Endometrium (tissue), 2 donors: ENCODE results near the gene IQGAP3.

ENCODE experiments used
- FAIRE-seq: peaks from 2 replicates; lab custom pipeline; 2012; peaks lifted over from hg19 to GRCh38; lab: Jason Lieb, UNC
- donor health status: control.
- donor health status: control.

IQGAP3 gene

DNA sequence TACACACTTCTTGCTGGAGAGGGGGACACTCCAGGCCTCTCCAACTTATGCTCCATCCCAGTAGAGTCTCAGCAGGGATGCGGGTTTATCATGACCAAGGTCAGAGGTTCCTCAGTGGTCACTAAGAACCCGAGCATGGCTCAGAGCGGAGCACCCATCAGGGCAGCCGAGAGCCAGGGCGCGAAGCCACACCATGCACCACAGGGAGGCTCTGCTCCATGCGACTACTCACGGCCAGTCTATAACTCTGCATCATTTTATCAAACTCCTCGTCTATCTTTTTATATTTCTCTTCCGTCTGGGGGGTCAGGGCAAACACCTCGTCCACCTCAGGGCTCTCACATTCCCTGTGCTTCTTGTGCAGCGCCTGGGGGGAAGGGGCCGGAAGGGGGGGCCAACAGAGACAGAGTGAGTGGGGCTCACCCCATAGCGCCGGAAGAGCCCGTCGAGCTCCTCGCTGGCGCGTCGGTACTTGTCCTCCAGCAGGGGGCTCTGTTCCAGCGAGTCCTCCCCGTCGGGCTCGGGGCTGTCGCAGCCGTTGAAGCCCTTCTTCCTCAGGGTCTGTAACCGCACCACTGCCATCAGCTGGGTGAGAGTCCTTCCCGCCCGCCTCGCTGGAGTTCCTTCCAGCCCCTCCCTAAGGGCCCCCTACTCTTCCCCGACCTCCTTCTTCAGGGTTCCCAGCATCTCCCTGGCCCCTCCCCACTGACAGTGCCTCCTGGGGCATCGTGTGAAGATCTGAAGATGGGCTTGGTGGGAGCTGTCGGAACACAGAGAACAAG lies 91.8 kb downstream of the IQGAP3 start:
- FAIRE-seq: no peak

DNA sequence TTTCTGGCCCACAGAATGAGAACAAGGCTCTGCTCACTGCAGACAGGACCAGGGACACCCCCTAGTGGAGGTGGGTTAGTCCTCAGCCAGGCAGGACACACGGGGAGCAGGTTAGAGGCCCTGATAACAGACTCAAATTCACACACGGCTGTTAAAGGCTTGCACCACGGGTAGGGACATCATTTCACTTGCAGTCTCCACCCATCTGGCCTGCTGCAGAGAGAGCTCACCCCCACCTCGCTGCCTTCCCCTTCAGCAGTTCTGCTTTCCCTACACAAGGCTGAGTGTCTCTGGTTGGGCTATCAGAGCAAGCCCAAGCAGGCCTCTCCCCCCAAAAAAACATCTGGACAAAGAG lies 92.4 kb downstream of the IQGAP3 start:
- no peak for FAIRE-seq

DNA sequence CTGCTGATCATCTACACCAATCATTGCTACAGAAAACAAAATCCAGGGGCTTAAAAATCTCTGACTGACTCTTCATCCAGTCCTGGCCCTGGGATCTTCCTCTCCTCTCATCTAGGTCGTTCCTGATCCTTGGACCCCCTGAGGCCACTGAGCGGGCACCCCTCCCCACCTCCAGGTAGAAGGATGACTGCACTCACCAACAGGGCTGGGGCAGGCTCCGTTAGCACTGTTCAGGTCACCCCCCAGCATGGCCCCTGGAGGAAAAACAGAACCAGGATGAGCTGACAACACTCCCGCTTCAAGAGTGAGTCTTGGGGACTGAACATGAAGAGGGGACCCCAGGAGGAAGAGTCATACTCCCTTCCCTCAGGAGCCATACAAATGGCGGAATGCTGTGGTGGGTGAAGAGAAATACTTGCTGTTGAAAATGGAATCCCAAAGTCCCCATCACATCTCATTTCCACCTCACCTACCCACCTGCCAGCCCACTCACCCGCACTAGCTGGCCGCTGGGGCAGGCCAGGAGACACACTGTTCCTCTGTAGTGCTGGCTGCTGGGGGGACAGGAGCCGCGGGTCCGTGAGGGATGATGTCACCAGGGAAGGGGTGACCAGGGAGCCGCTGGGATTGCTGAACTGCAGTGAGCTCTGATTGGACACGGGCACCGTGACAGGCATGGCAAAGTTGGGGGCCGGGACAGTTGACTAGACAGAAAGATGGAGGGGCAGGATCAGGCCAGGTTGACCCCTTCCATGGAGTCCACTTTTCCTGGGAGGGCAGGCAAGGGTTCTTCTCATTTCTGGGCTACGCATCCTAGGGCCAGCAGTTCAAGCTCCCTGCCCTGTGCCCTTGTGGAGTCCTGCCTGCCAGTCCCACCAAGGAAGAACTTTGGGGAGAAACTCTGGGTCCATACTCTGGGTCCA lies 93.0 kb downstream of the IQGAP3 start:
- FAIRE-seq: no peak

DNA sequence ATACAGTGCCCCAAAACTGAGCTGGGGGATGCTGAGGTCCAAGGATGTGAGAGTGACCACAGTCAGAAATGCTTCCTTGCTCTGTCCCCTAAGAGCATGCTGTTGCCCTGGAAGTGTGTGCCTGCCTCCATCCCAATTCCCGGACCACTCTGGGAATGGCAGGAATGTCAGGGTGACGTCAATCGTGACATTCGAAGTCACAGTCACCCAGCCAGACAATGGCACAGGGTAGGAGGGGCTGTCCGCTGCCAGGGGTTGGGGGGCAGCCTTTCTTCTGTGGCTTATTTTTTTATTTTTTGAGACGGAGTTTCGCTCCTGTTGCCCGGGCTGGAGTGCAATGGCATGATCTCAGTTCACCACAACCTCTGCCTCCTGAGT lies 94.1 kb downstream of the IQGAP3 start:
- no peak for FAIRE-seq

DNA sequence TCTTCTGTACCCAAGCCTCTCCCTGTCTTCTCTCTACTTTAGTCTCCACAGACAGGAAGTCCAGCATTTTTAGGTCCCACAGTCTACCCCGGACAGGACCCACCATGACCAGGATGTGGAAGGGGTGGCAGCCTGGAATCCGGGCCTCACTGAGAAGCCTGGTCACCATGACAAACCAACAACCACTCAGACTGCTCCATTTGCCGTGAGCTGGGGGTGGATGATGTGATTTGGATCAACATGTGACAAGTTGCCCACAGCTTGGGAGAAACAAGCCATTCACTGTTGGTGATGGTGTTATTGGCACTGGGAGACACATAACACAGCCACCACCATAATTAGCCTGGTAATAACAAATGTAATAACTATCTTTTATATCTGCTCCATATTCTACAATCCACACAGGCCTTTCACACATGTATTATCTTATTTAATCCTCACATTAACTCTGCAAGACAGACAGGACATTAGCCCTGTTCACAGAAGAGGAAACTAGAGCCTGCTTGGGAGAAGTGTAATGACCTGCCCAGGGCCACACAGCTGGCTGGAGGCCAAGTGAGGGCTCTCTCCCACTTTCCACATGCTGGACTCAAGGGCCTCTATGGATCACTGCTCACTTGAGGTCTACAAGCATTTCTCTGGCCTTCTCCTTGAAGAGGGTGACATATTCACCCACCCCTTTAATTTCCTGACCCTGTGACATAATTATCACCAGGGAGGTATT lies 94.7 kb downstream of the IQGAP3 start:
- FAIRE-seq: no peak

DNA sequence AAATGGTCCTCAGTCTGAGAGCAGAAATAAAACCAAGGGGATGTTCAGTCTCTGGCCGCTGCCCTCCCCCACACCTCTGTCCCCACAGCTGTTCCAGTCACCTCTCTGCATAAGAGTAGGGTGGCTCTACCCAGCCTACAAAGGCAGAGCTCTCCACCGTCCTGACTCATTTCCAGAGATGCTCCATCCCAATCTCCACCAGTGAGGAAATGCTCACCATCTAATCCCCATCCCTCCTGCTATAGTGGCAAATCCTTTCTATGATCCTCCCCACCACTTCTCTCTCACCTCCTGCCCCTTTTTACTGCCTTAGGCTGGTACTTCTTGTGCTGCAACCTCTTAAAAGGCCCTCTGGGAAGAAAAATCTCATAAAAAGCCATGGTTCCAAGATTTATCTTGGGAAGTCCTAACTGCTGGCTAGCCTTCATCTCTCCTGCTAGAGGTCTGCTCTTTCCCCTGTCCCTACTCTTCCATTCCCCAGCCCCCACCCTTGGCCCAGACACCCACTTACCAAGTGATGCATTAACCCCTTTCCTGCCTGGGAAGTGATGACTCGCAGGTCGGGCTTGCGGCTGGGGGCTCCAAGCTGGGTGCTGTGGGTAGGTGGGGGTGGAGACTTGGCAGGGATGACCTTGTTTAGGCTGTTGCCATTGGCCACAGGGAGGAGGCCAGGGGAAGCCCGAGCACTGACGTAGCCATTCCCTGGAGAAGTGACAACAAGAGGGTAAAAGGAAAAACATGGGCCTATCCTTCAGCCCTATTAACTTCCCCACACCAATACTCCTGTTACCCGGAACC lies 95.7 kb downstream of the IQGAP3 start:
- FAIRE-seq: no peak

DNA sequence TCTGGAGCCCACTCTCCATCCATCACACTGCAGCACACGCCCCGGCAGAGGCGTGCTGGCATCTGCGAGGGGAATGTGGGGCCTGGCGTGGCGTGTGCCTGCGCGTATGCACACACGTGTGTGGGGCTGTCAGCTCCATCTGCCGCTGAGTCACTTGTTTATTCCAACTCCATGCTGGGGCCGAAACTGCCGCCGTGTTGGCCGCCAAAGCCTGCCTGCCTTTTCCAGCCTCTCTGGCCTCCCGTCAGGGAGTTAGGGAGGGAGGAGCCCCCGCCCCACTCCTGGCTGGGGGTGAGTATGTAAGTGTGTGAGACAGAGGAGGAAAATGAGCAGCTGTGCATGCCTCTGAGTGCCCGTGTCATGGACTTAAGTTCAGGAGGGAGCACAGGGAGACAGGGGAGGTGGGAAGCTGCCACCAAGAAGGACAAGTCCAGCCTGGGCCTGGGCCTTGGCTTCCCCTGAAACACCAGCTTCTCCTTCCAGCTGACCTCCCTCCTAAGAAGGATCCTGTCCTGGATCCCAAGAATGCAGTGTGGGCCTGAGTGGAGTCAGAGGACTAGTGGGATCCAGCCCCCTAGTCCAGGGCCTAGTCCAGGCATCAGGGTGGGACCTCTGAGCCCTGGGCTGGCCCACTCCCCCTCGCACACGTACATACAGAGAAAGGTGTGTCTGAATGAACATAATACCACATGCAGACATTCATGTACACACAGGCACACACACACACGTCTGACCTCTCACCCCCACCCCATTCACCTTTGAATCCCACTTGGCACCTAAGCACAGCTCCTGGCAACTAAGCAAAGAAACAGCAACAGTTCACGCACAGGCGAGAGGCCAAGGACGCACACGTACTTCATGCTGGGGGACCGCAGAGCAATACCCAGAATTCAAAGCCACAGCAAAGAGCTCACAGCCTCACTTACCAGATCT lies 96.5 kb downstream of the IQGAP3 start:
- FAIRE-seq: no peak
